Esophagus muscularis mucosa (tissue), 4 donors: ENCODE results near the gene HSPA14.

Experiments
- EP300 ChIP-seq: sonication (generic); formaldehyde crosslinking; IDR thresholded peaks from one replicate; pipeline ENCODE4 v1.6.1; 2017; ENCODE audit warnings: antibody characterized with exemption
- POLR2AphosphoS5 ChIP-seq, 2 donors: sonication (generic); formaldehyde crosslinking; IDR thresholded peaks; one replicate each; pipeline ENCODE4 v1.6.1; 2017; ENCODE audit warnings: antibody characterized with exemption in 2 of 2
- TF ChIP-seq, protein P1 (sequence below), 3 experiments: fragments of 200-600 bp in 2 of 3; fragments of 450-650 bp in 1 of 3; sonication (generic) in 2 of 3; IDR thresholded peaks; one replicate each; pipeline ENCODE4 v1.5.1; 2017 to 2019; ENCODE audit warnings: antibody characterized with exemption in 3 of 3, mild to moderate bottlenecking in 2 of 3, moderate library complexity in 1 of 3

DNA sequence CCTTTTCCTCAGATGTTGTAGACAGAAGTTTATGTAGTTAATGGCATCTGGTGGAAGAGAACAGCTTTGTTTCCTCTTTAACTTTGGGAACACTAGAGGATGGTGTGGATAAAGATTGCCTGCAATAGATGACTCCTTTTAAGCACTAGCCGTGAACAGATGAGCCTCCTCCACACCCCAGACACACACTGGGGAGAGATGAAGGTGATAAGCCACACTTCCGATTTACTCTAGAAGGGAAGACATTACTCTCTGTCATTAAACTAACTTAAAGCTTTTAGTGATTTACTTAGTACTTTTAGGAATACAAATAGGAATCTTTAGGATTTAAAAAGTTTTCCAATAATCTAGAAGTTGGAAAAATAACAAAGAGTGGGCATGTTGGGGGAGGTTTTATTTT, 6.8 kb downstream of the HSPA14 start:
- TF ChIP-seq EP300 (no peak), POLR2AphosphoS5 (IDR thresholded peaks at IDR 0.05) (no peak)
- TF ChIP-seq, protein P1, sequence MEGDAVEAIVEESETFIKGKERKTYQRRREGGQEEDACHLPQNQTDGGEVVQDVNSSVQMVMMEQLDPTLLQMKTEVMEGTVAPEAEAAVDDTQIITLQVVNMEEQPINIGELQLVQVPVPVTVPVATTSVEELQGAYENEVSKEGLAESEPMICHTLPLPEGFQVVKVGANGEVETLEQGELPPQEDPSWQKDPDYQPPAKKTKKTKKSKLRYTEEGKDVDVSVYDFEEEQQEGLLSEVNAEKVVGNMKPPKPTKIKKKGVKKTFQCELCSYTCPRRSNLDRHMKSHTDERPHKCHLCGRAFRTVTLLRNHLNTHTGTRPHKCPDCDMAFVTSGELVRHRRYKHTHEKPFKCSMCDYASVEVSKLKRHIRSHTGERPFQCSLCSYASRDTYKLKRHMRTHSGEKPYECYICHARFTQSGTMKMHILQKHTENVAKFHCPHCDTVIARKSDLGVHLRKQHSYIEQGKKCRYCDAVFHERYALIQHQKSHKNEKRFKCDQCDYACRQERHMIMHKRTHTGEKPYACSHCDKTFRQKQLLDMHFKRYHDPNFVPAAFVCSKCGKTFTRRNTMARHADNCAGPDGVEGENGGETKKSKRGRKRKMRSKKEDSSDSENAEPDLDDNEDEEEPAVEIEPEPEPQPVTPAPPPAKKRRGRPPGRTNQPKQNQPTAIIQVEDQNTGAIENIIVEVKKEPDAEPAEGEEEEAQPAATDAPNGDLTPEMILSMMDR (IDR thresholded peaks at IDR 0.05) = no peak
